ENCODE results near the gene CAST. TPM values are rescaled to one million over a fixed set of nuclear protein-coding genes. Genes with fewer than 3 reads are reported as not detected.
A peak's percentile ranks its signal among the peaks of the same experiment; 100 is the strongest.

Gene CAST
- polyA plus RNA-seq, 2 of the 4 experiments (the other 2 are of a cell fraction) = 163 to 257 TPM

GRCh38 chr5:96634881-96635280 is 27.3 kb upstream of the CAST start:
- CTCF ChIA-PET = interaction anchor here (0.8 kb wide), 1 partner anchor 21 kb away, joined by 3 read pairs; no protein-coding TSS in a partner anchor
- no peak for ATAC-seq
- POLR2A ChIA-PET = interaction anchor here (3.7 kb wide), 1 partner anchor 27 kb away, joined by 12 read pairs; the partner anchor contains the start of gene CAST
- Histone ChIP-seq H3K27ac (no peak overlapping the region), H3K4me1 (peaks cover 17% of the 10 kb centered on the region), H3K4me3 (no peak overlapping the region), H3K9me3 (no peaks in the 10 kb centered on the region), H3K4me2 (no peak overlapping the region)
- no peak for DNase-seq (ENCODE audit: low read depth in 1 of 2, low spot score in 1 of 2)
- TF ChIP-seq, protein P1, sequence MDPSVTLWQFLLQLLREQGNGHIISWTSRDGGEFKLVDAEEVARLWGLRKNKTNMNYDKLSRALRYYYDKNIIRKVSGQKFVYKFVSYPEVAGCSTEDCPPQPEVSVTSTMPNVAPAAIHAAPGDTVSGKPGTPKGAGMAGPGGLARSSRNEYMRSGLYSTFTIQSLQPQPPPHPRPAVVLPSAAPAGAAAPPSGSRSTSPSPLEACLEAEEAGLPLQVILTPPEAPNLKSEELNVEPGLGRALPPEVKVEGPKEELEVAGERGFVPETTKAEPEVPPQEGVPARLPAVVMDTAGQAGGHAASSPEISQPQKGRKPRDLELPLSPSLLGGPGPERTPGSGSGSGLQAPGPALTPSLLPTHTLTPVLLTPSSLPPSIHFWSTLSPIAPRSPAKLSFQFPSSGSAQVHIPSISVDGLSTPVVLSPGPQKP (IDR thresholded peaks at IDR 0.05; ENCODE audit: low read depth, low read length) = no peak
- TF ChIP-seq CEBPB (IDR thresholded peaks at IDR 0.05) (no peak), POLR2A (IDR thresholded peaks at IDR 0.05; ENCODE audit: low read length) (no peak), JUN (IDR thresholded peaks at IDR 0.05) (no peak), HOXA7 (CRISPR knock-in tag; IDR thresholded peaks at IDR 0.05) (no peak)
- FAIRE-seq = no peak
- 71% methylated on average over 1 of the region's 1 CpG for WGBS (ENCODE audit: missing lambda C conversion rate)

GRCh38 chr5:96636046-96636445 is 26.1 kb upstream of the CAST start:
- Histone ChIP-seq H3K9me3 (no peaks in the 10 kb centered on the region), H3K4me1 (peaks cover 17% of the 10 kb centered on the region), H3K27ac (no peak overlapping the region), H3K4me3 (no peak overlapping the region), H3K4me2 (no peak overlapping the region)
- CTCF ChIA-PET = interaction anchor here (0.9 to 2.5 kb wide), 2 partner anchors 11 to 22 kb away, joined by 4 to 11 read pairs; no protein-coding TSS in a partner anchor
- ATAC-seq = no peak
- WGBS (ENCODE audit: missing lambda C conversion rate) = 17% methylated on average over 1 of the region's 1 CpG
- POLR2A ChIA-PET = interaction anchor here (0.7 to 3.7 kb wide), 2 partner anchors 17 to 26 kb away, joined by 6 to 12 read pairs; partner anchors contain the start of gene CAST
- TF ChIP-seq RFX5 (IDR thresholded peaks at IDR 0.05) (no peak), MYC (IDR thresholded peaks at IDR 0.05; ENCODE audit: borderline replicate concordance, low read length) (no peak), POLR2A (IDR thresholded peaks at IDR 0.05; ENCODE audit: low read length) (no peak), ZNF302 (CRISPR knock-in tag; IDR thresholded peaks at IDR 0.05) (no peak), EHMT2 (IDR thresholded peaks at IDR 0.05; ENCODE audit: low read depth) (no peak), FOSL2 (IDR thresholded peaks at IDR 0.05) (no peak), FOSL2 (CRISPR knock-in tag; IDR thresholded peaks at IDR 0.05) (no peak), PBX3 (IDR thresholded peaks at IDR 0.05) (no peak), FOSB (CRISPR knock-in tag; IDR thresholded peaks at IDR 0.05) (no peak), RCOR1 (IDR thresholded peaks at IDR 0.05; ENCODE audit: low read depth, low read length) (no peak), HOXB13 (CRISPR knock-in tag; IDR thresholded peaks at IDR 0.05; ENCODE audit: low read depth) (no peak), CEBPB (IDR thresholded peaks at IDR 0.05) (no peak), PHF8 (IDR thresholded peaks at IDR 0.05; ENCODE audit: borderline replicate concordance, low read depth) (no peak), ZFP36 (IDR thresholded peaks at IDR 0.05; ENCODE audit: borderline replicate concordance, partially characterized antibody) (no peak)
- DNase-seq (ENCODE audit: low read depth in 1 of 2, low spot score in 1 of 2) = no peak
- FAIRE-seq = no peak

- POLR2A ChIA-PET = interaction anchor here (0.7 to 3.7 kb wide), 2 partner anchors 18 to 26 kb away, joined by 6 to 12 read pairs; partner anchors contain the start of gene CAST
- CTCF ChIA-PET = interaction anchor here (1.5 to 2.5 kb wide), 2 partner anchors 13 to 22 kb away, joined by 5 to 11 read pairs; no protein-coding TSS in a partner anchor
- no peak overlapping the region for H3K4me3 ChIP-seq
- 0 out of 6 replicates have a peak overlapping the region, but pooled peaks of 1 of the 2 experiments have one; percentile 13 for H3K27ac ChIP-seq
- H3K9me3 ChIP-seq = no peaks in the 10 kb centered on the region
- FAIRE-seq (no peak), DNase-seq (ENCODE audit: low read depth in 1 of 2, low spot score in 1 of 2) (no peak), ATAC-seq (no peak)
- 69% methylated on average over 4 of the region's 4 CpGs for WGBS (ENCODE audit: missing lambda C conversion rate)
- peaks cover 22% of the 10 kb centered on the region for H3K4me1 ChIP-seq
- TF ChIP-seq JUNB (IDR thresholded peaks at IDR 0.05) = no peak
- no peak overlapping the region for H3K4me2 ChIP-seq
These were observed 25.6 kb upstream of the CAST start for GRCh38 chr5:96636594-96636993.

DNA sequence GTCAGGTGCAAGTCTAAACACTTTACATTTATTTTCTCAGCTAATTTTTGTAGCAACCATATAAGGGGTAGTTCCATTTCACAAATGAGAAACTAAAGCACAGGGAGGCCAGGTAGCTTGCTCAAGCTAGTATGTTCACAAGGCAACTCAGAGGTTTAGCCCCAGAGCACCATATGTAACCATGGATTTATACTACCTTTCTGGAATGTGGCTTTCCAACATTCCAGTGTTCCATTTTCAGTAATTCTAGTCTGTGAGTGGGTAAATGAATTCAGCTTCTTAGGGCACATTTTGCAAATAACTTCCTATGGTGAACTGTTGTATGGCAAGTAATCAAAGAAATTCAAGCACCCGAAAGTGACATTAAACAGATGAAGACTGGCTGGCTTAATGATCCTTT is 25.0 kb upstream of the CAST start:
- TF ChIP-seq POLR2AphosphoS2 (conservative IDR thresholded peaks at IDR 0.05; ENCODE audit: low read length) = no peak
- TF ChIP-seq, protein P2, sequence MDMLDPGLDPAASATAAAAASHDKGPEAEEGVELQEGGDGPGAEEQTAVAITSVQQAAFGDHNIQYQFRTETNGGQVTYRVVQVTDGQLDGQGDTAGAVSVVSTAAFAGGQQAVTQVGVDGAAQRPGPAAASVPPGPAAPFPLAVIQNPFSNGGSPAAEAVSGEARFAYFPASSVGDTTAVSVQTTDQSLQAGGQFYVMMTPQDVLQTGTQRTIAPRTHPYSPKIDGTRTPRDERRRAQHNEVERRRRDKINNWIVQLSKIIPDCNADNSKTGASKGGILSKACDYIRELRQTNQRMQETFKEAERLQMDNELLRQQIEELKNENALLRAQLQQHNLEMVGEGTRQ (IDR thresholded peaks at IDR 0.05) = no peak
- no peak overlapping the region for H3K4me2 ChIP-seq
- H3K4me1 ChIP-seq = peaks cover 28% of the 10 kb centered on the region

More for the DNA sequence above, 25.0 kb upstream of the CAST start:
- DNase-seq (ENCODE audit: low read depth in 1 of 2, low spot score in 1 of 2) (no peak), FAIRE-seq (no peak), ATAC-seq (no peak)
- Histone ChIP-seq H3K9me3 (no peaks in the 10 kb centered on the region), H3K4me3 (no peak overlapping the region), H3K27ac (no peak overlapping the region)
- 97% methylated on average over 1 of the region's 1 CpG for WGBS (ENCODE audit: missing lambda C conversion rate)
- ChIA-PET CTCF (interaction anchor here (1.4 to 2.5 kb wide), 3 partner anchors 14 to 23 kb away, joined by 3 to 11 read pairs (median 5); no protein-coding TSS in a partner anchor), POLR2A (interaction anchor here (3.7 kb wide), 1 partner anchor 25 kb away, joined by 12 read pairs; the partner anchor contains the start of gene CAST)
